T-helper 17 cell (primary cell): Measurements from ENCODE around the gene COL26A1. TPM values are rescaled to one million over a fixed set of nuclear protein-coding genes. Genes with fewer than 3 reads are reported as not detected.
A peak's percentile ranks its signal among the peaks of the same experiment; 100 is the strongest.

Experiments
- ATAC-seq: fragments of 150-1000 bp; cut with Tn5 transposase; 2 replicates; pipeline ENCODE4 v1.10.0; 2021; ENCODE audit warnings: mild to moderate bottlenecking, moderate library complexity
- DNase-seq, 3 donors: peaks; one replicate each; pipeline versions ENCODE4 v3.0.0 to v3.0.0-alpha.2; 2020 to 2021
- H3K9me3 ChIP-seq: one replicate; pipeline ENCODE4 v1.7.0; 2013; ENCODE audit warnings: low read length, mild to moderate bottlenecking; ENCODE audit not compliant: control insufficient read depth, poor library complexity, severe bottlenecking
- H3K27ac Mint-ChIP-seq: one replicate; pipeline ENCODE4 v1.8.0; 2022; ENCODE audit warnings: mild to moderate bottlenecking, moderate library complexity, mixed read lengths
- H3K27me3 Mint-ChIP-seq: one replicate; pipeline ENCODE4 v1.8.0; 2022; ENCODE audit warnings: mixed read lengths
- H3K36me3 Mint-ChIP-seq: one replicate; pipeline ENCODE4 v1.8.0; 2022; ENCODE audit warnings: low read depth, mixed read lengths
- H3K4me1 Mint-ChIP-seq: one replicate; pipeline ENCODE4 v1.8.0; 2022; ENCODE audit warnings: mild to moderate bottlenecking, mixed read lengths
- H3K4me3 Mint-ChIP-seq: one replicate; pipeline ENCODE4 v1.8.0; 2022; ENCODE audit warnings: mild to moderate bottlenecking, moderate library complexity, mixed read lengths
- total RNA-seq, 4 donors: library from RNA in 2 of 4; stranded (reverse) in 2 of 4; gene quantifications; one replicate each; pipeline ENCODE4 v1.2.3 and lab custom pipeline; 2022 to 2026

COL26A1 gene
- total RNA-seq, 2 donors from 2014 or later = not detected

DNA sequence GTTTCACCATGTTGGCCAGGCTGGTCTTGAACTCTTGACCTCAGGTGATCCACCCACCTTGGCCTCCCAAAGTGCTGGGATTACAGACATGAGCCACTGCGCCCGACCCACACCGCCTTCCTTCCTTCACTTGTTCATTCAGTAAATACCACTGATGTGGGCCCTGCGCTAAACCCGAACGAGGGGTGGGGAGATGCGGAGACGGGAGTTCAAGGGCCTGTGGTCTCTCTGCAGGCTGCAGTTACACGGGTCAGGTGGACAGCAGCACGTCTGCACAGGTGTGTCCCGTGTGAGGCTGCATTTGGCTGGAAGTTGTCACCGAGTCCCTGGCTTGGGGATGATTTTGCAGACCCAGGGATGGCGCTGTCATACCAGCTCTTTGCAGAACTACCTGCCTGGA lies 38.1 kb downstream of the COL26A1 start:
- Mint-ChIP-seq H3K27me3 (peaks cover 44% of the 10 kb centered on the region), H3K4me1 (peaks cover 9% of the 10 kb centered on the region), H3K36me3 (peaks cover 4% of the 10 kb centered on the region), H3K4me3 (no peak overlapping the region), H3K27ac (no peak overlapping the region)
- H3K9me3 ChIP-seq = no peaks in the 10 kb centered on the region
- ATAC-seq (no peak), DNase-seq (no peak)

DNA sequence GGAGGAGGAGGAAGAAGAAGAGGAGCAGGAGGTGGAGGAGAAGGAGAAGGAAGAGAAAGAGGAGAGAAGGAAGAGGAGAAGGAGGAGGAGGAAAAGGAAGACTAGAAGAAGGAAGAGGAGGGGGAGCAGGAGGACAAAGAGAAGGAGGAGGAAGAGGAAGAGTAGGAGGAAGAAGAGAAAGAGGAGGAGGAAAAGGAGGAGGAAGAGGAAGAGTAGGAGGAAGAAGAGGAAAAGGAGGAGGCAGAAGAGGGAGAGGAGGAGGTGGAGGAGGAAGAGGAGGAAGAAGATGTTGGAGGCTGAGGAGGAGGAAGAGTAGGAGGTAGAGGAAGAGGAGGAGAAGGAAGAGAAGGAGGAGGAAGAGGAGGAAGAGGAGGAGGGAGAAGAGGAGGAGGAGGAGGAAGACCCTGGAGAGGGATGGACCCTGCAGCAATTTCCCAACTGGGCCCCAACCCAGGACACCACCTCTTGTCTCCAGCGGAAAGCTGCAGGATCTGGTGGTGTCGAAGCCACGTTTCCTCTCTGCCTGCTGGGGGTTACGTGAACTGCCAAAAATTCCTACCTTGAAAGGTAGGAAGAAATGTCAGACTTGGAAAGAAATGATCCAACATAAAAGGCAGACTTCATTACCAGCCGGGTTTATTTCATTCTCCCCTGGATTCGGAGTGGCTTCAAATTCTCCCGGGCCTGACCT lies 38.9 kb downstream of the COL26A1 start:
- Mint-ChIP-seq H3K4me1 (peaks cover 9% of the 10 kb centered on the region), H3K27ac (no peak overlapping the region)

DNA sequence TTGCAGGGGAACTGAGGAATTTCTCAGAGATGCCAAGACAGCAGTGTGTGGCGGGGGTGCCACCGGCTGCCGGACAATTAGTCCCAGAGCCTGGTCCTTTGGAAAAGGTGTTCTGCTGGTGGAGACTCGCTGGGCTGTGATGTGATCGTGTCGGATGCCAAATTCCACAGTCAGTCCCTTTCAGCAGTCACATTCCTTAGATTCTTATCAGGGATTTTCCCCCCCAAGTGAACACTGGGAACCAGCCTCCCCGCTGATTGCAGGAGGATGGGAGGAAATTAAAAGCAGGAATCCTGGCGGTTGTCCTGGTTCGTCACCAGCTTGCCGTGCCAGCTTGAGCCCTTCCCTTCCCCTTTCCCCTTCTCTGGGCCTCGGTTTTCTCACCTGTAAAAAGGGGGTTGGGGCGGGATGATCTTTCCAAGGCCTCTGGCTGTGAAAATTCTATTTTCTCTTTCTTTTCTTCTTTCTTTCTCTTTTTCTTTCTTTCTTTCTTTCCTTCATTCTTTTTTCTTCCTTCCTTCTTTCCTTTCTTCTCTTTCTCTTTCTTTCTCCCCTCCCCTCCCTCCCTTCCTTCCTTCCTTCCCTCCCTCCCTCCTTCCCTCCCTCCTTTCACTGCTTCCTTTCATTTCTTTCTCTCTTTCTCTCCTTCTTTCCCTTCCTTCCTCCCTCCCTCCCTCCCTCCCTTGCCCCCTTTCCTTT lies 39.6 kb downstream of the COL26A1 start:
- no peak overlapping the region for H3K27ac Mint-ChIP-seq
- H3K36me3 Mint-ChIP-seq = peaks cover 4% of the 10 kb centered on the region
- ATAC-seq (no peak), DNase-seq (no peak)
- H3K9me3 ChIP-seq = no peaks in the 10 kb centered on the region
- peaks cover 55% of the 10 kb centered on the region for H3K27me3 Mint-ChIP-seq
- H3K4me3 Mint-ChIP-seq = no peak overlapping the region
- peaks cover 9% of the 10 kb centered on the region for H3K4me1 Mint-ChIP-seq

More for the DNA sequence above, 38.9 kb downstream of the COL26A1 start:
- no peak for DNase-seq
- H3K4me3 Mint-ChIP-seq = no peak overlapping the region
- peaks cover 50% of the 10 kb centered on the region for H3K27me3 Mint-ChIP-seq
- no peaks in the 10 kb centered on the region for H3K9me3 ChIP-seq
- no peak for ATAC-seq
- peaks cover 4% of the 10 kb centered on the region for H3K36me3 Mint-ChIP-seq

DNA sequence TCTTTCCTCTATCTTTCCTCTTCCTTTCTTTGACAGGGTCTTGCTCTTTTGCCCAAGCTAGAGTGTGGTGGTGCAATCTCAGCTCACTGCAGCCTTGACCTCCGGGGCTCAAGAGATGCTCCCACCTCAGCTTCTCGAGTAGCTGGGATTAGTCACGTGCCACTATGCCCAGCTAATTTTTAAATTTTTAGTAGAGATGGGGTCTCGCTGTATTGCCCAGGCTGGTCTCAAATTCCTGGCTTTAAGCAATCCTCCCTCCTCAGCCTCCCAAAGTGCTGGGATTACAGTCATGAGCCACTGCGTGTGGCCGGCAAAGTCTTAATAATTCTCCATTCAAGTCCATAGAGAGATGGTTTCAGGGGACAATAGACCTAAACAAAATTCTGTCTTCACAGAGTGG lies 40.2 kb downstream of the COL26A1 start:
- Mint-ChIP-seq H3K4me3 (no peak overlapping the region), H3K27me3 (peaks cover 52% of the 10 kb centered on the region), H3K4me1 (peaks cover 9% of the 10 kb centered on the region), H3K36me3 (peaks cover 4% of the 10 kb centered on the region), H3K27ac (no peak overlapping the region)
- DNase-seq = no peak
- H3K9me3 ChIP-seq = no peaks in the 10 kb centered on the region
- no peak for ATAC-seq

DNA sequence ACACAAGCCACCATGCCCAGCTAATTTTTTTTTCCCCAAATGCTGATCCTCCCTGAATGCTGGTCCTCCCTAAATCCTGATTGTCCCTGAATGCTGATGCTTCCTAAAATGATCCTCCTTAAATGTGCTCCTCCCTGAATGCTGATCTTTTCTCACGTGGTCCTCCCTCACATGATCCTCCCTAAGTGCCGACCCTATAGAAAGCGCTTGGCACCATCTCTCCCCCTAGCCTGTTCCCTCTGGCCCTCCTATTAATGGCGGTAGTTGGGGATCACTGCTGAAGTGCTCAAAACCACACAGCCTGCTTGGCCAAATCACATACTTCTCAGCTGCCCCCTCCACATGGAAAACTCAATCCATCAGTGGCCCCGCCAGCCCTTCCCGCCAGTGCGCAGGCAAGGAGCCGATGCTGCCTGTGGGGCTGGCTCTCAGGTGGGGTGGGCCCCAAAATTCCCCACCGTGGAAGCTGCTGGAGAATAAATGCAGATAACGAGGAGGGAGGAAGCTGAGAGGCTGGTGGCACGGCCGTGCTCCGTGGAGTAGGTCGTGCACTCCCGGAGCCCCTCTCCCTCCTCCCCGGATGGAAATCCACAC lies 42.9 kb downstream of the COL26A1 start:
- DNase-seq = no peak
- peaks cover 2% of the 10 kb centered on the region for H3K36me3 Mint-ChIP-seq
- no peaks in the 10 kb centered on the region for H3K9me3 ChIP-seq
- no peak overlapping the region for H3K27ac Mint-ChIP-seq
- peaks cover 9% of the 10 kb centered on the region for H3K4me1 Mint-ChIP-seq
- H3K4me3 Mint-ChIP-seq = no peak overlapping the region
- peaks cover 31% of the 10 kb centered on the region for H3K27me3 Mint-ChIP-seq
- ATAC-seq = no peak

DNA sequence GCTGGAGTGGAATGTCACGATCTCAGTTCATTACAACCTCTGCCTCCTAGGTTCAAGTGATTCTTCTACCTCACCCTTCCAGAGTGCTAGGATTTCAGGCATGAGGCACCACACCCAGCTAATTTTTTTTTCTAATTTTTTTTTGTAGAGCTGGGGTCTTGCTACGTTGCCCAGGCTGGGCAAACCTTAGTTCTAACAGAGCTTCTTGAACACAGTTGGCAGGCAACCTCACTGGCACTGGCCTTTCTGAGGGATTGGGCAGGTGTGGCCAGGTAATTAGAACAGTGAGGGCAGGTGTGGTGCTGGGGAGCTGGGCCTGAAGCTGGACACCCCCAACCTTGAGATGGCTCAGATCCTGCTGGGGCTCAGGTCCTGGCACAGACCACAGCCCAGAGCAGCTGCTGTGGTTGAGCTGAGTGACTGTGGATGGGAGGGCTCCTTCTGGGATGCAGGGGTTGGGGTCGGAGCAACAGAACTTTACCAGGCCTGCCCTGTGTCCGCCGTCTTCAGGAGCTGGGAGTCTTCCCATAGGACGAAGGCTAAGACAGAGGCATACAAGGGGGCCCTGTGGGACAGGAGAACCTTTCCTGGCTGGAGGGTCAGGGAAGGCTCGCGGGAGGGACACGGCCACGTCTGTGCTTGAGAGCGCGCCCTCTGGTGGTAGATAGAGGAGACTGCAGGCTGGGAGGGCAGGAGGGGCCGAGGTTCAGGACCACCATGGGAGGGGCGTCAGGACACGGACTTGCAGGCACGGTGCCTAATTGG lies 48.2 kb downstream of the COL26A1 start:
- ATAC-seq = peak; percentile 64
- peaks cover 32% of the 10 kb centered on the region for H3K27me3 Mint-ChIP-seq
- peaks cover 7% of the 10 kb centered on the region for H3K4me1 Mint-ChIP-seq
- peak overlapping the region; percentile 37 for H3K4me3 Mint-ChIP-seq
- H3K27ac Mint-ChIP-seq = no peak overlapping the region
- no peaks in the 10 kb centered on the region for H3K9me3 ChIP-seq
- H3K36me3 Mint-ChIP-seq = no peaks in the 10 kb centered on the region
- DNase-seq = peak in 1 of 3 donors; percentile 31

DNA sequence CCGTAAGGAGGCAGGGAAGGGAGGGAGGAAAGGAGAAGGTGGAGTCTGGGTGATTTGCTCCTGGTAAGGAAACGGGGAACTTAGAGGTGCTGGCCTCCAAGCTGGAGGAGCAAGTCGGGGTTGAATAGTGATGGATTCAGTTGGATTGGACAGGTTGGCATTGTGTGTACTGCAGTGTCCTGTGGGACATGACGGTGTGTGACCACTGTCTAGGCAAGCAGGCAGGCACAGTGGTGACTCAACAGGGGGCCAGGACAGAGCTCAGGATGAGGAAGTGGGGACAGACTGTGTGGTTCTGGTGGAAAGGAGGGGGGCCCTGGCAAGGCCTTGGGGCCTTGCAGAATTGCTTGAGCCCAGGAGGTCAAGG lies 48.8 kb downstream of the COL26A1 start:
- peak overlapping the region; percentile 37 for H3K4me3 Mint-ChIP-seq
- peaks cover 7% of the 10 kb centered on the region for H3K4me1 Mint-ChIP-seq
- H3K9me3 ChIP-seq = no peaks in the 10 kb centered on the region
- H3K27ac Mint-ChIP-seq = no peak overlapping the region
- DNase-seq (no peak), ATAC-seq (no peak)
- peaks cover 2% of the 10 kb centered on the region for H3K36me3 Mint-ChIP-seq
- H3K27me3 Mint-ChIP-seq = peaks cover 32% of the 10 kb centered on the region

DNA sequence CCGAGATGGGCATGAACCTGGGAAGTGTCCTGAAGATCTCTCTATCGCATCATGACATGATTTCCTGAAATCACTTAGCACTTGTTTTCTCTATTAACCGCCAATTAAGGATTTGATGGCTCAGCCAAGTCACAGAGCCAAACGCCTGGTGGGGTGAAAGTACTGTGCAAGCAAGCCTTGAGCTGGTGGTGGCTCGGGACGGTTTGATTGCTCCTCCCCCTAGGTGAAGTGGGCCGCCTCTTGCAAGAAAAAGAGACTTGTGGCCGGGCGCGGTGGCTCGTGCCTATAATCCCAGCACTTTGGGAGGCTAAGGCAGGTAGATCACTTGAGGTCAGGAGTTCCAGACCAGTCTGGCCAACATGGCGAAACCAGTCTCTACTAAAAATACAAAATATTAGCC lies 50.3 kb downstream of the COL26A1 start:
- Mint-ChIP-seq H3K4me3 (no peak overlapping the region), H3K4me1 (peaks cover 7% of the 10 kb centered on the region), H3K27me3 (peaks cover 28% of the 10 kb centered on the region), H3K36me3 (peaks cover 2% of the 10 kb centered on the region), H3K27ac (no peak overlapping the region)
- DNase-seq (no peak), ATAC-seq (no peak)
- no peaks in the 10 kb centered on the region for H3K9me3 ChIP-seq

DNA sequence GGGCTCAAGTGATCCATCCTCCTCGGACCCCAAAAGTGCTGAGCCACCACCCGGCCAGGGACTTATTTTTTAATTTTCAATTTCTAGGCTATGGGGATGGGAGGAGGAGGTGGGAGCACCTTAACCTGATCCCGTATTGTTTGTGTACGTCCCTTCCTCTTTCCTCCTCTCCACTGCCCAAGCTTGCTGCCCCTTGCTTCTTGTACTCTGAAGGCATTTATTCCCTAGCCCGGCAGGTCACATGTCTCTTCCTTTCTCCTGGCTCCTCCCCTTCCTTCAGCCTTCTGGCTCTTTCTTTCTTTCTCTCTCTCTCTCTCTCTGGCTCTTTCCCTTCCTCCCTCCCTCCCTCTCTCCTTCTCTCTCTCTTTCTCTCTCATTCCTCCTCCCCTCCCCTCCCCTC lies 56.0 kb downstream of the COL26A1 start:
- DNase-seq (no peak), ATAC-seq (no peak)
- H3K27ac Mint-ChIP-seq = no peak overlapping the region
- peaks cover 5% of the 10 kb centered on the region for H3K4me1 Mint-ChIP-seq
- H3K9me3 ChIP-seq = no peaks in the 10 kb centered on the region
- peaks cover 23% of the 10 kb centered on the region for H3K27me3 Mint-ChIP-seq
- H3K36me3 Mint-ChIP-seq = peaks cover 5% of the 10 kb centered on the region
- peak overlapping the region; percentile 39 for H3K4me3 Mint-ChIP-seq

DNA sequence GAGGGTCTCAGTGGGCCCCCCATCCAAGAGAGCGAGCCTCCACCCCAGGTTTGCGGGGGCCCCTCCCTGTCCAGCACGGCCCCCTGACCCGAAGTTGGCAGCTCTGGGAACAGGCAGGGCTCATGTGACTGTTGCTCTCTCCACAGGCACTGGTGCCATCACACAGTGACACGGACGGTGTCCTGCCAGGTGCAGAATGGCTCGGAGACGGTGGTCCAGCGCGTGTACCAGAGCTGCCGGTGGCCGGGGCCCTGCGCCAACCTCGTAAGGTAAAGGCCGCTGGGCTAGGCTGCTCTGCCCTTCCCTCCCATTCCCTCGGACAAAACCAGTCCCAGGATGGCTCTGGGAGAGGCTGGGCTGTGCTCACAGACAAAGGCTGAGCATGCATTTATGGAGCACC lies 57.2 kb downstream of the COL26A1 start:
- Mint-ChIP-seq H3K4me3 (no peak overlapping the region), H3K27me3 (peaks cover 19% of the 10 kb centered on the region), H3K36me3 (peaks cover 5% of the 10 kb centered on the region), H3K4me1 (peaks cover 5% of the 10 kb centered on the region), H3K27ac (no peak overlapping the region)
- DNase-seq (no peak), ATAC-seq (no peak)
- no peaks in the 10 kb centered on the region for H3K9me3 ChIP-seq

DNA sequence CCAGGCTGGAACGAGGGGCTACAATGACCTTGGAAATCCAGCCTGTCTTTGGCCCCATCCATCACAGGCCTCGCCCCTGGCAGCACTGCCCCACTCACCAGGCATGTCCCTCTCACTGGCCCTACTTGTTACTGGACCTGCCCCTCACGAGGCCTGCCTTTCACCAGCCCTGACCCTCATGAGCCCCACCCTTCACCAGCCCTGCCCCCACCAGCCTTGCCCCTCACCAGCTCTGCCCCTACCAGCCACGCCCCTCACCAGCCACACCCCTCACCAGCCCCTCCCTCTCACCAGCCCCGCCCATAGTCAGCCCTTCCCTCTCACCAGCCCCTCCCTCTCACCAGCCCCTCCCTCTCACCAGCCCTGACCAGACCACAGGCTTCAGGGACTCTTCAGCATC lies 57.8 kb downstream of the COL26A1 start:
- no peak overlapping the region for H3K27ac Mint-ChIP-seq
- DNase-seq (no peak), ATAC-seq (no peak)
- no peaks in the 10 kb centered on the region for H3K9me3 ChIP-seq
- H3K4me3 Mint-ChIP-seq = no peak overlapping the region
- H3K36me3 Mint-ChIP-seq = peaks cover 5% of the 10 kb centered on the region
- peaks cover 19% of the 10 kb centered on the region for H3K27me3 Mint-ChIP-seq
- peaks cover 5% of the 10 kb centered on the region for H3K4me1 Mint-ChIP-seq

DNA sequence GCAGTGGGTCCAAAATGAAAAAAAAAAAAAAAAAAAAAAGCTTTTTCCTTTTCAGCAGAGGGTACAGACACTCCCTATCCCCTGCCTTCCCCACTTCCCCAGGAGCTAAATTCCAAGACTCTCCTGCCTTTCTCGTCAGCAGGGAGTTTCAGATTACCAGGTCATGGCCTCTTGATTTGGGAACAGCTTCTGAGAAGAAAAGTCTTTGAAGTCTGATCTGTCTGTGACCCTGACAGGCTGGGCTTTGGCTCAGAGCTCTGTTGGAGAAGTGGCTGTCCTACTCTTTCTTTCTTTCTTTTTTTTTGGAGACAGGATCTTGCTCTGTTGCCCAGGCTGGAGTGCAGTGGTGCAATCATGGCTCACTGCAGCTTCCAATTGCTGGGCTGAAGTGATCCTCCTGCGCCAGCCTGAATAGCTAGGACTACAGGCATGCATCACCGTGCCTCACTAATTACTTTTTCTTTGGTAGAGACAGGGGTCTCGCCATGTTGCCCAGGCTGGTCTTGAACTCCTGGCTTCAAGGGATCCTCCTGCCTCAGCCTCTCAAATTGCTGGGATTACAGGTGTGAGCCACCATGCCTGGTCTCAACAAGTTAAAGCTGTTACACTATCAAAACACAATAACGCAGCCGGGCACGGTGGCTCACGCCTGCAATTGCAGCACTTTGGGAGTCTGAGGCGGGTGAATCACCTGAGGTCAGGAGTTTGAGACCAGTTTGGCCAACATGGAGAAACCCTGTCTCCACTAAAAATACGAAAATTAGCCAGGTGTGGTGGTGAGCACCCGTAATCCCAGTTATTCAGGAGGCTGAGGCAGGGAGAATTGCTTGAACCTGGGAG lies 59.9 kb downstream of the COL26A1 start:
- ATAC-seq = no peak
- H3K27ac Mint-ChIP-seq = no peak overlapping the region

More for the DNA sequence above, 59.9 kb downstream of the COL26A1 start:
- H3K9me3 ChIP-seq = no peaks in the 10 kb centered on the region
- H3K4me1 Mint-ChIP-seq = peaks cover 5% of the 10 kb centered on the region
- DNase-seq = no peak
- peaks cover 2% of the 10 kb centered on the region for H3K36me3 Mint-ChIP-seq
- no peak overlapping the region for H3K4me3 Mint-ChIP-seq
- peaks cover 12% of the 10 kb centered on the region for H3K27me3 Mint-ChIP-seq
